OCI-LY1 (cell line): ENCODE data around the gene CACNA1C.

ENCODE experiments used
- H2AFZ ChIP-seq: fragments of 200-600 bp; sonication (generic), shearing (Covaris generic); 2 replicates; pipeline ENCODE4 v1.6.0; 2014; ENCODE audit warnings: antibody characterized with exemption, mild to moderate bottlenecking, low read length
- H3F3A ChIP-seq: fragments of 200-600 bp; sonication (generic), shearing (Covaris generic); 2 replicates; pipeline ENCODE4 v1.6.0; 2014; ENCODE audit warnings: mild to moderate bottlenecking, antibody characterized with exemption, low read length, moderate library complexity; ENCODE audit not compliant: insufficient read depth
- H3K27ac ChIP-seq: fragments of 200-600 bp; sonication (generic); 2 replicates; pipeline ENCODE4 v1.5.1; 2014; ENCODE audit warnings: low read length, mixed run types, mild to moderate bottlenecking, low read depth; ENCODE audit not compliant: poor library complexity, severe bottlenecking
- H3K27me3 ChIP-seq: fragments of 200-600 bp; sonication (generic); 2 replicates; pipeline ENCODE4 v1.6.0; 2014; ENCODE audit warnings: antibody characterized with exemption, mild to moderate bottlenecking, low read length, moderate library complexity; ENCODE audit not compliant: insufficient read depth
- H3K36me3 ChIP-seq: fragments of 200-600 bp; sonication (generic); 2 replicates; pipeline ENCODE4 v1.6.1; 2014; ENCODE audit warnings: mild to moderate bottlenecking, antibody characterized with exemption, low read length, moderate library complexity, mixed read lengths; ENCODE audit not compliant: insufficient read depth
- H3K4me1 ChIP-seq: fragments of 200-600 bp; sonication (generic); 2 replicates; pipeline ENCODE4 v1.5.1; 2014; ENCODE audit warnings: mild to moderate bottlenecking, low read length, moderate library complexity; ENCODE audit not compliant: insufficient read depth, severe bottlenecking
- H3K4me2 ChIP-seq: fragments of 200-600 bp; sonication (generic), shearing (Covaris generic); 2 replicates; pipeline ENCODE4 v1.6.1; 2014; ENCODE audit warnings: low read length
- H3K4me3 ChIP-seq: fragments of 200-600 bp; sonication (generic); 2 replicates; pipeline ENCODE4 v1.5.1; 2014; ENCODE audit warnings: low read length, low read depth, mild to moderate bottlenecking, mixed read lengths; ENCODE audit not compliant: poor library complexity, severe bottlenecking
- H3K79me2 ChIP-seq: fragments of 200-600 bp; shearing (Covaris generic); 2 replicates; pipeline ENCODE4 v1.6.1; 2016; ENCODE audit warnings: mixed run types, low read length, mixed read lengths; ENCODE audit not compliant: insufficient read depth
- H3K9ac ChIP-seq: fragments of 200-600 bp; sonication (generic), shearing (Covaris generic); 2 replicates; pipeline ENCODE4 v1.6.1; 2014; ENCODE audit warnings: mild to moderate bottlenecking, low read length, mixed read lengths
- H3K9me2 ChIP-seq: fragments of 200-600 bp; sonication (generic), shearing (Covaris generic); 2 replicates; pipeline ENCODE4 v1.6.1; 2014; ENCODE audit warnings: low read depth, mild to moderate bottlenecking, low read length, mixed read lengths
- H3K9me3 ChIP-seq: fragments of 200-600 bp; shearing (Covaris generic); 2 replicates; pipeline ENCODE4 v1.6.1; 2014; ENCODE audit warnings: low read length, mixed read lengths
- H4K20me1 ChIP-seq: fragments of 200-600 bp; sonication (generic), shearing (Covaris generic); 2 replicates; pipeline ENCODE4 v1.6.0; 2016; ENCODE audit warnings: mild to moderate bottlenecking, low read length; ENCODE audit not compliant: insufficient read depth
- EZH2 ChIP-seq: fragments of 200-600 bp; sonication (generic), shearing (Covaris generic); IDR thresholded peaks from 2 replicates; pipeline ENCODE4 v1.8.0; 2017; ENCODE audit warnings: borderline replicate concordance, mixed run types, mild to moderate bottlenecking, antibody characterized with exemption, low read length, moderate library complexity, mixed read lengths
- TF ChIP-seq, protein P1 (sequence below): fragments of 200-600 bp; sonication (generic), shearing (Covaris generic); IDR thresholded peaks from 2 replicates; pipeline ENCODE4 v1.5.1; 2017; ENCODE audit warnings: mild to moderate bottlenecking, antibody characterized with exemption, low read length, moderate library complexity, mixed read lengths

CACNA1C gene

GRCh38 chr12:2334689-2335088 is 281.9 kb downstream of the CACNA1C start:
- Histone ChIP-seq H2AFZ (no peak overlapping the region), H3K4me3 (no peak overlapping the region), H3K27me3 (peaks cover 12% of the 10 kb centered on the region), H3K9me2 (no peaks in the 10 kb centered on the region), H3K9me3 (no peaks in the 10 kb centered on the region), H3K4me2 (no peak overlapping the region), H3K79me2 (no peaks in the 10 kb centered on the region), H3K27ac (no peak overlapping the region), H3K9ac (no peak overlapping the region), H3K36me3 (no peaks in the 10 kb centered on the region; the same call in 1 of the 2 replicates), H4K20me1 (no peaks in the 10 kb centered on the region), H3F3A (no peaks in the 10 kb centered on the region), H3K4me1 (no peaks in the 10 kb centered on the region)
- TF ChIP-seq, protein P1, sequence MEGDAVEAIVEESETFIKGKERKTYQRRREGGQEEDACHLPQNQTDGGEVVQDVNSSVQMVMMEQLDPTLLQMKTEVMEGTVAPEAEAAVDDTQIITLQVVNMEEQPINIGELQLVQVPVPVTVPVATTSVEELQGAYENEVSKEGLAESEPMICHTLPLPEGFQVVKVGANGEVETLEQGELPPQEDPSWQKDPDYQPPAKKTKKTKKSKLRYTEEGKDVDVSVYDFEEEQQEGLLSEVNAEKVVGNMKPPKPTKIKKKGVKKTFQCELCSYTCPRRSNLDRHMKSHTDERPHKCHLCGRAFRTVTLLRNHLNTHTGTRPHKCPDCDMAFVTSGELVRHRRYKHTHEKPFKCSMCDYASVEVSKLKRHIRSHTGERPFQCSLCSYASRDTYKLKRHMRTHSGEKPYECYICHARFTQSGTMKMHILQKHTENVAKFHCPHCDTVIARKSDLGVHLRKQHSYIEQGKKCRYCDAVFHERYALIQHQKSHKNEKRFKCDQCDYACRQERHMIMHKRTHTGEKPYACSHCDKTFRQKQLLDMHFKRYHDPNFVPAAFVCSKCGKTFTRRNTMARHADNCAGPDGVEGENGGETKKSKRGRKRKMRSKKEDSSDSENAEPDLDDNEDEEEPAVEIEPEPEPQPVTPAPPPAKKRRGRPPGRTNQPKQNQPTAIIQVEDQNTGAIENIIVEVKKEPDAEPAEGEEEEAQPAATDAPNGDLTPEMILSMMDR = no peak
- TF ChIP-seq EZH2 = no peak

DNA sequence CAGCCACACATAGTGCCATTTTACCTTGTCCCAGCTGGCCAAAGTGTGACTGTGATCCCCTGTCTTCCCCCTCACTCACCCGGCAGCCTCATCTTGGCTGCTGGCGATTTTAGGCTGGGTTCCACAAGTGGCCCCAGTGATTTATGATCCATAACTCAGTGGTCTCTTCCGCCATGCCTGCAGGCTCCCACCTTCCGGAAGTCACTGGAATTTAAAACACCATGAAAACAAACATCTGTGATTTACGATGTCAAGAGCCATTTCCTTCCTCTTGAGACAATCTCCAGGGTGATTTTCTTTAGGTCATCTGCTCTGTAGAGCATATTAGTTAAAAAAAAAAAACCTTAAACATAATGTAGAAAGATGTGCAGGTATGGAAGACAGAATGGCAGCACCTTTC is 282.3 kb downstream of the CACNA1C start:
- TF ChIP-seq EZH2 = no peak
- TF ChIP-seq, protein P1 = no peak
- Histone ChIP-seq H3K9me3 (no peaks in the 10 kb centered on the region), H4K20me1 (no peaks in the 10 kb centered on the region), H3K9ac (no peak overlapping the region), H2AFZ (no peak overlapping the region), H3K9me2 (no peaks in the 10 kb centered on the region), H3K79me2 (no peaks in the 10 kb centered on the region), H3K36me3 (no peaks in the 10 kb centered on the region; the same call in 1 of the 2 replicates), H3K4me2 (no peak overlapping the region), H3K4me1 (no peaks in the 10 kb centered on the region), H3K4me3 (no peak overlapping the region), H3K27me3 (peaks cover 12% of the 10 kb centered on the region), H3K27ac (no peak overlapping the region), H3F3A (no peaks in the 10 kb centered on the region)

- Histone ChIP-seq H3K27ac (no peak overlapping the region), H3K4me2 (no peak overlapping the region), H4K20me1 (no peaks in the 10 kb centered on the region), H3K9me2 (no peaks in the 10 kb centered on the region), H3K27me3 (peaks cover 12% of the 10 kb centered on the region), H3K4me1 (no peaks in the 10 kb centered on the region), H3K4me3 (no peak overlapping the region), H3K79me2 (no peaks in the 10 kb centered on the region), H2AFZ (no peak overlapping the region), H3K36me3 (no peaks in the 10 kb centered on the region; the same call in 1 of the 2 replicates), H3K9ac (no peak overlapping the region), H3F3A (no peaks in the 10 kb centered on the region), H3K9me3 (no peaks in the 10 kb centered on the region)
- TF ChIP-seq, protein P1 = no peak
- no peak for TF ChIP-seq EZH2
These were observed 282.7 kb downstream of the CACNA1C start for GRCh38 chr12:2335513-2335912.
